Heart left ventricle (tissue), 16 donors: ENCODE results near the gene DGKB. TPM values are rescaled to one million over a fixed set of nuclear protein-coding genes. Genes with fewer than 3 reads are reported as not detected.

Experiments used
- ATAC-seq, 4 donors: fragments of 200-7000 bp; cut with Tn5 transposase; one replicate each; pipeline ENCODE4 v1.9.1; 2020 to 2022; ENCODE audit warnings: moderate library complexity in 4 of 4, mild to moderate bottlenecking in 3 of 4, moderate number of reproducible peaks in 1 of 4
- DNase-seq, 5 donors: peaks; one replicate each; pipeline ENCODE4 v3.0.0-alpha.2; 2020
- H3K27ac ChIP-seq, 12 donors: fragments of 200-600 bp; sonication (generic) in 4 of 12; one replicate each; pipeline versions ENCODE4 v1.5.0 to v1.8.0; 2016 to 2022; ENCODE audit warnings: mild to moderate bottlenecking in 2 of 12
- H3K27me3 ChIP-seq, 9 donors: fragments of 200-600 bp; sonication (generic) in 2 of 9; one replicate each; pipeline versions ENCODE4 v1.5.1 to v1.8.0; 2016 to 2022; ENCODE audit warnings: mild to moderate bottlenecking in 3 of 9
- H3K36me3 ChIP-seq, 9 donors: fragments of 200-600 bp; sonication (generic) in 2 of 9; one replicate each; pipeline versions ENCODE4 v1.5.0 to v1.8.0; 2018 to 2022; ENCODE audit warnings: mild to moderate bottlenecking in 2 of 9
- H3K4me1 ChIP-seq, 12 donors: fragments of 200-600 bp; sonication (generic) in 4 of 12; one replicate each; pipeline versions ENCODE4 v1.5.0 to v1.8.0; 2016 to 2022; ENCODE audit warnings: mild to moderate bottlenecking in 3 of 12
- H3K4me3 ChIP-seq, 12 donors: fragments of 200-600 bp; sonication (generic) in 4 of 12; one replicate each; pipeline versions ENCODE4 v1.5.0 to v1.8.0; 2017 to 2022; ENCODE audit warnings: mild to moderate bottlenecking in 9 of 12, moderate library complexity in 4 of 12
- H3K9me3 ChIP-seq, 12 donors: fragments of 200-600 bp; sonication (generic) in 4 of 12; one replicate each; pipeline versions ENCODE4 v1.5.0 to v1.8.0; 2016 to 2022; ENCODE audit warnings: mild to moderate bottlenecking in 1 of 12
- CTCF ChIP-seq, 12 donors: fragments of 200-600 bp; sonication (generic) in 4 of 12; IDR thresholded peaks; one replicate each; pipeline versions ENCODE4 v1.5.0 to v1.8.0; 2018 to 2022; ENCODE audit warnings: antibody characterized with exemption in 12 of 12, mild to moderate bottlenecking in 5 of 12
- POLR2A ChIP-seq, 2 donors: fragments of 450-650 bp; IDR thresholded peaks; one replicate each; pipeline ENCODE4 v1.6.1; 2017; ENCODE audit warnings: antibody characterized with exemption in 2 of 2, mild to moderate bottlenecking in 2 of 2, moderate library complexity in 2 of 2
- WGBS, 4 donors: extraction: QIAGEN DNeasy Blood & Tissue Kit in 2 of 4; methylation state at CpG; one replicate each; pipeline versions ENCODE4 v1.1.5 to v1.1.7; 2013 to 2018; 5-methylcytosine and 5-hydroxymethylcytosine counted together
- intact Hi-C, 10 donors: fragments of 100-400 bp; cut with DNase I; formaldehyde crosslinking; loops; one replicate each; pipeline versions ENCODE4 v1.11.1 to v1.14.2; 2022
- polyA plus RNA-seq, 2 donors: library from polyadenylated mRNA; stranded (reverse); fragments of 200-250 nt; gene quantifications; one replicate each; pipeline ENCODE4 v1.2.3, GENCODE V29; 2013
- total RNA-seq, 9 donors: library from RNA; depleted of rRNA in 2 of 9; stranded (reverse); fragments of >200 nt in 2 of 9; fragmentation: NEBNext Ultra II Directional in 3 of 9; extraction: Animal tissue kit (Norgen Biotek cat#: 25700) in 3 of 9; gene quantifications; one replicate each; pipeline versions ENCODE4 v1.1.0 to v1.2.4, GENCODE V29; 2016 to 2023
- donor health status: ischemic (EF 13 %, LVEDD 7.1; RV severe dilation, severe dysfunction).
- donor health status: healthy with polysubstance abuse.
- donor health status: DM: no; HTN: yes; CAD: no.
- donor health status: DM: no; HTN: no; CAD: no.
- donor health status: ischemic (EF 25% LVEDD 6.9; RV normal size, moderate dysfunction).
- donor health status: ischemic (EF 25% LVEDD 5.7; RV mildly dilated, moderate dysfunction).
- donor health status: healthy.
- donor health status: DM: yes; HTN: yes; CAD: no.
- donor health status: ischemic (EF 35%, LVEDD 5.7; RV mildly dilated, moderate dysfunction).
- donor health status: nonischemic (EF 11% LVEDD 7.7; RV severe dilation, severe dysfunction).
- donor health status: DM: yes; HTN: yes; CAD: no.
- donor health status: PGD.
- donor health status: ischemic (EF 29% LVEDD 5.4; RV normal size, mild dysfunction).
- donor health status: nonischemic (EF 23%, LVEDD 6.1; RV moderate dilation, normal function).

DGKB gene
- total and polyA plus RNA-seq, 11 donors: 0.08 to 1.6 (median 0.47) TPM; not detected in 1

GRCh38 chr7:14229047-14229446 is 673.5 kb downstream of the DGKB start:
- Histone ChIP-seq H3K27me3 (no peaks in the 10 kb centered on the region), H3K27ac (no peak overlapping the region), H3K36me3 (no peaks in the 10 kb centered on the region), H3K9me3 (no peaks in the 10 kb centered on the region), H3K4me1 (peaks cover 0 to 2% (median 0%) of the 10 kb centered on the region in 12 donors), H3K4me3 (no peak overlapping the region)
- TF ChIP-seq POLR2A (IDR thresholded peaks at IDR 0.05): no peak
- TF ChIP-seq CTCF (IDR thresholded peaks at IDR 0.05): no peak
- intact Hi-C loops: no loop called here
- no peak for ATAC-seq
- no peak for DNase-seq

- TF ChIP-seq CTCF (IDR thresholded peaks at IDR 0.05) (no peak), POLR2A (IDR thresholded peaks at IDR 0.05) (no peak)
- Histone ChIP-seq H3K27ac (no peak overlapping the region), H3K4me1 (peaks cover 0 to 2% (median 0%) of the 10 kb centered on the region in 12 donors), H3K4me3 (no peak overlapping the region), H3K27me3 (no peaks in the 10 kb centered on the region), H3K36me3 (no peaks in the 10 kb centered on the region), H3K9me3 (no peaks in the 10 kb centered on the region)
- ATAC-seq: no peak
- 76 to 96% (median 93%) methylated on average over 4 of the region's 4 CpGs for WGBS, 4 donors
- DNase-seq: no peak
- intact Hi-C loops: no loop called here
These were observed 674.2 kb downstream of the DGKB start for GRCh38 chr7:14228341-14228740.

- TF ChIP-seq CTCF (IDR thresholded peaks at IDR 0.05) (no peak), POLR2A (IDR thresholded peaks at IDR 0.05) (no peak)
- WGBS, 4 donors: 92 to 95% (median 92%) methylated on average over 2 of the region's 2 CpGs
- no peaks in the 10 kb centered on the region for H3K27me3 ChIP-seq
These were observed 676.4 kb downstream of the DGKB start for GRCh38 chr7:14226126-14226525.

GRCh38 chr7:14219125-14219524 is 683.4 kb downstream of the DGKB start:
- intact Hi-C loops: loop anchor here in 1 of 10 donors (10.0 kb wide), 1 partner anchor 116 kb away; no protein-coding TSS in a partner anchor
- ATAC-seq (peak; percentile 76 to 90 (median 82)), DNase-seq (no peak)
- H3K36me3 ChIP-seq: no peaks in the 10 kb centered on the region
- no peak overlapping the region for H3K4me3 ChIP-seq
- peaks cover 0 to 9% (median 0%) of the 10 kb centered on the region in 12 donors for H3K9me3 ChIP-seq
- TF ChIP-seq POLR2A (IDR thresholded peaks at IDR 0.05) (no peak), CTCF (IDR thresholded peaks at IDR 0.05) (no peak)
- peaks cover 0 to 8% (median 0%) of the 10 kb centered on the region in 12 donors for H3K4me1 ChIP-seq
- H3K27ac ChIP-seq: peak overlapping the region in 10 of 12 donors; percentile 8 to 76 (median 56)
- H3K27me3 ChIP-seq: no peaks in the 10 kb centered on the region

More at GRCh38 chr7:14226126-14226525, 676.4 kb downstream of the DGKB start:
- no peak for DNase-seq
- Histone ChIP-seq H3K27ac (no peak overlapping the region), H3K4me1 (peaks cover 0 to 2% (median 0%) of the 10 kb centered on the region in 12 donors), H3K4me3 (no peak overlapping the region), H3K9me3 (peaks cover 0 to 1% (median 0%) of the 10 kb centered on the region in 12 donors), H3K36me3 (no peaks in the 10 kb centered on the region)
- intact Hi-C loops: no loop called here
- no peak for ATAC-seq
